ENCODE measurements around the gene COX6A2.

Gene COX6A2

GRCh38 chr16:31412750-31413149 lies 15.4 kb downstream of the COX6A2 start:
- H3K4me3 ChIP-seq (ENCODE audit: low read length), result no peak overlapping the region

GRCh38 chr16:31411024-31411844 lies 16.9 kb downstream of the COX6A2 start:
- Histone ChIP-seq H3K9ac (ENCODE audit: low read length) (no peak overlapping the region), H3K79me2 (ENCODE audit: low read length) (no peaks in the 10 kb centered on the region), H3K27me3 (replicated peaks; ENCODE audit: insufficient read depth, low read length) (peaks cover 66% of the 10 kb centered on the region)

More at GRCh38 chr16:31412750-31413149, 15.4 kb downstream of the COX6A2 start:
- Histone ChIP-seq H3K27ac (ENCODE audit: low read length) (no peak overlapping the region), H3K36me3 (replicated peaks; ENCODE audit: insufficient read depth, low read length) (no peaks in the 10 kb centered on the region), H3K27me3 (replicated peaks; ENCODE audit: insufficient read depth, low read length) (peaks cover 66% of the 10 kb centered on the region), H4K20me1 (ENCODE audit: insufficient read depth, low read length) (no peaks in the 10 kb centered on the region), H3K9ac (ENCODE audit: low read length) (no peak overlapping the region), H3K4me1 (ENCODE audit: low read length) (no peaks in the 10 kb centered on the region), H3F3A (ENCODE audit: insufficient read depth, low read length) (no peaks in the 10 kb centered on the region), H3K9me2 (replicated peaks; ENCODE audit: insufficient read depth, low read length) (no peaks in the 10 kb centered on the region), H3K9me3 (replicated peaks; ENCODE audit: insufficient read depth, low read length) (no peaks in the 10 kb centered on the region), H3K4me2 (ENCODE audit: low read depth, low read length) (no peak overlapping the region), H3K79me2 (ENCODE audit: low read length) (no peaks in the 10 kb centered on the region), H2AFZ (ENCODE audit: low read length) (no peak overlapping the region)
- DNase-seq, result no peak
- TF ChIP-seq CTCF (IDR thresholded peaks at IDR 0.05; ENCODE audit: low read length), result no peak
- no peak for TF ChIP-seq EZH2 (optimal IDR thresholded peaks at IDR 0.05; ENCODE audit: low read depth, low read length)
- TF ChIP-seq EZH2phosphoT487 (IDR thresholded peaks at IDR 0.05; ENCODE audit: low read length), result no peak

GRCh38 chr16:31410082-31410481 lies 18.1 kb downstream of the COX6A2 start:
- no peak overlapping the region for H2AFZ ChIP-seq (ENCODE audit: low read length)
- H4K20me1 ChIP-seq (ENCODE audit: insufficient read depth, low read length), result no peaks in the 10 kb centered on the region
- no peaks in the 10 kb centered on the region for H3K79me2 ChIP-seq (ENCODE audit: low read length)
- H3K9me2 ChIP-seq (replicated peaks; ENCODE audit: insufficient read depth, low read length), result no peaks in the 10 kb centered on the region
- no peak overlapping the region for H3K9ac ChIP-seq (ENCODE audit: low read length)
- H3K27me3 ChIP-seq (replicated peaks; ENCODE audit: insufficient read depth, low read length), result peaks cover 58% of the 10 kb centered on the region
- H3K4me3 ChIP-seq (ENCODE audit: low read length), result no peak overlapping the region
- H3K36me3 ChIP-seq (replicated peaks; ENCODE audit: insufficient read depth, low read length), result no peaks in the 10 kb centered on the region
- no peak for TF ChIP-seq EZH2 (optimal IDR thresholded peaks at IDR 0.05; ENCODE audit: low read depth, low read length)
- no peaks in the 10 kb centered on the region for H3K9me3 ChIP-seq (replicated peaks; ENCODE audit: insufficient read depth, low read length)
- H3K4me2 ChIP-seq (ENCODE audit: low read depth, low read length), result no peak overlapping the region
- no peak for DNase-seq
- H3K4me1 ChIP-seq (ENCODE audit: low read length), result no peaks in the 10 kb centered on the region
- H3F3A ChIP-seq (ENCODE audit: insufficient read depth, low read length), result no peaks in the 10 kb centered on the region
- H3K27ac ChIP-seq (ENCODE audit: low read length), result no peak overlapping the region

More at GRCh38 chr16:31411024-31411844, 16.9 kb downstream of the COX6A2 start:
- TF ChIP-seq EZH2 (optimal IDR thresholded peaks at IDR 0.05; ENCODE audit: low read depth, low read length) (no peak), EZH2phosphoT487 (IDR thresholded peaks at IDR 0.05; ENCODE audit: low read length) (no peak), CTCF (IDR thresholded peaks at IDR 0.05; ENCODE audit: low read length) (no peak)
- no peak overlapping the region for H3K4me3 ChIP-seq (ENCODE audit: low read length)
- H3F3A ChIP-seq (ENCODE audit: insufficient read depth, low read length), result no peaks in the 10 kb centered on the region
- no peaks in the 10 kb centered on the region for H3K9me3 ChIP-seq (replicated peaks; ENCODE audit: insufficient read depth, low read length)
- DNase-seq, result no peak
- no peaks in the 10 kb centered on the region for H3K9me2 ChIP-seq (replicated peaks; ENCODE audit: insufficient read depth, low read length)
- no peak overlapping the region for H3K4me2 ChIP-seq (ENCODE audit: low read depth, low read length)
- H3K4me1 ChIP-seq (ENCODE audit: low read length), result no peaks in the 10 kb centered on the region
- H4K20me1 ChIP-seq (ENCODE audit: insufficient read depth, low read length), result no peaks in the 10 kb centered on the region
- H2AFZ ChIP-seq (ENCODE audit: low read length), result no peak overlapping the region
- H3K36me3 ChIP-seq (replicated peaks; ENCODE audit: insufficient read depth, low read length), result no peaks in the 10 kb centered on the region
- H3K27ac ChIP-seq (ENCODE audit: low read length), result no peak overlapping the region

- H3K4me1 ChIP-seq (ENCODE audit: low read length), result no peaks in the 10 kb centered on the region
- no peaks in the 10 kb centered on the region for H3K36me3 ChIP-seq (replicated peaks; ENCODE audit: insufficient read depth, low read length)
- H3K9me2 ChIP-seq (replicated peaks; ENCODE audit: insufficient read depth, low read length), result no peaks in the 10 kb centered on the region
- H3K79me2 ChIP-seq (ENCODE audit: low read length), result no peaks in the 10 kb centered on the region
- peaks cover 52% of the 10 kb centered on the region for H3K27me3 ChIP-seq (replicated peaks; ENCODE audit: insufficient read depth, low read length)
- no peaks in the 10 kb centered on the region for H3K9me3 ChIP-seq (replicated peaks; ENCODE audit: insufficient read depth, low read length)
- no peak overlapping the region for H3K9ac ChIP-seq (ENCODE audit: low read length)
- no peak for TF ChIP-seq CTCF (IDR thresholded peaks at IDR 0.05; ENCODE audit: low read length)
- TF ChIP-seq EZH2phosphoT487 (IDR thresholded peaks at IDR 0.05; ENCODE audit: low read length), result no peak
- no peak for TF ChIP-seq EZH2 (optimal IDR thresholded peaks at IDR 0.05; ENCODE audit: low read depth, low read length)
- no peak overlapping the region for H2AFZ ChIP-seq (ENCODE audit: low read length)
- H3F3A ChIP-seq (ENCODE audit: insufficient read depth, low read length), result no peaks in the 10 kb centered on the region
- H4K20me1 ChIP-seq (ENCODE audit: insufficient read depth, low read length), result no peaks in the 10 kb centered on the region
- no peak overlapping the region for H3K4me3 ChIP-seq (ENCODE audit: low read length)
- H3K4me2 ChIP-seq (ENCODE audit: low read depth, low read length), result no peak overlapping the region
- no peak for DNase-seq
- no peak overlapping the region for H3K27ac ChIP-seq (ENCODE audit: low read length)
These were observed 18.7 kb downstream of the COX6A2 start for GRCh38 chr16:31409433-31409832.
